ENCODE measurements around the gene IGHMBP2.

- no peak for TF ChIP-seq CTCF (IDR thresholded peaks at IDR 0.05 in 4 of 5, conservative IDR thresholded peaks at IDR 0.05 in 1 of 5)
- TF ChIP-seq POLR2A (IDR thresholded peaks at IDR 0.05): no peak
Measured at GRCh38 chr11:68948496-68948895, 44.8 kb downstream of the IGHMBP2 start.

All from gastrocnemius medialis (tissue), 4 donors.